OCI-LY7 (cell line): Measurements from ENCODE around the gene RNF224. TPM values are rescaled to one million over a fixed set of nuclear protein-coding genes. Genes with fewer than 3 reads are reported as not detected.

Source experiments
- BruUV-seq: library from RNA; stranded (reverse); fragments of 400-500 nt; replicated peaks from 2 replicates; lab custom pipeline; 2021; lab: Mats Ljungman, UMichigan
- CTCF ChIA-PET: fragments of 300-600 bp; sonication (Branson Sonifier 250); formaldehyde crosslinking; loops from one replicate; lab custom pipeline; 2022; ENCODE audit warnings: antibody characterized with exemption; ENCODE audit not compliant: unreplicated experiment; lab: Charles Lee
- POLR2A ChIA-PET: fragments of 300-600 bp; sonication (Branson Sonifier 250); formaldehyde crosslinking; loops from one replicate; lab custom pipeline; 2022; ENCODE audit warnings: antibody characterized with exemption; lab: Charles Lee
- DNase-seq: peaks from one replicate; pipeline ENCODE4 v3.0.0-alpha.2; 2015; ENCODE audit warnings: low spot score
- H2AFZ ChIP-seq: fragments of 200-600 bp; sonication (generic), shearing (Covaris generic); 2 replicates; pipeline ENCODE4 v1.6.1; 2014; ENCODE audit warnings: mild to moderate bottlenecking, antibody characterized with exemption, low read length, moderate library complexity
- H3K27ac ChIP-seq: fragments of 200-600 bp; sonication (generic); 2 replicates; pipeline ENCODE4 v1.5.1; 2014; ENCODE audit warnings: mixed run types, low read depth, mild to moderate bottlenecking, moderate library complexity, low read length, inconsistent platforms; ENCODE audit not compliant: poor library complexity, severe bottlenecking
- H3K36me3 ChIP-seq: fragments of 200-600 bp; sonication (generic); 2 replicates; pipeline ENCODE4 v1.6.1; 2014; ENCODE audit warnings: mild to moderate bottlenecking, antibody characterized with exemption, low read length, moderate library complexity, mixed read lengths; ENCODE audit not compliant: insufficient read depth
- H3K4me1 ChIP-seq: fragments of 200-600 bp; sonication (generic); 2 replicates; pipeline ENCODE4 v1.5.1; 2014; ENCODE audit warnings: mild to moderate bottlenecking, low read length; ENCODE audit not compliant: insufficient read depth, poor library complexity, severe bottlenecking
- H3K4me2 ChIP-seq: fragments of 200-600 bp; sonication (generic); 2 replicates; pipeline ENCODE4 v1.6.1; 2014; ENCODE audit warnings: mild to moderate bottlenecking, low read length
- H3K4me3 ChIP-seq: fragments of 200-600 bp; sonication (generic); 2 replicates; pipeline ENCODE4 v1.5.1; 2014; ENCODE audit warnings: mild to moderate bottlenecking, low read depth, low read length; ENCODE audit not compliant: poor library complexity, severe bottlenecking
- H3K79me2 ChIP-seq: fragments of 200-600 bp; sonication (generic); 2 replicates; pipeline ENCODE4 v1.6.1; 2016; ENCODE audit warnings: low read depth, mild to moderate bottlenecking, low read length, moderate library complexity, mixed read lengths; ENCODE audit not compliant: insufficient read depth
- H3K9me2 ChIP-seq: fragments of 200-600 bp; sonication (generic); 2 replicates; pipeline ENCODE4 v1.6.1; 2016; ENCODE audit warnings: mild to moderate bottlenecking, low read length, mixed read lengths; ENCODE audit not compliant: insufficient read depth
- H3K9me3 ChIP-seq: fragments of 200-600 bp; sonication (generic); 2 replicates; pipeline ENCODE4 v1.6.1; 2014; ENCODE audit warnings: mild to moderate bottlenecking, mixed run types, low read length, mixed read lengths
- H4K20me1 ChIP-seq: fragments of 200-600 bp; sonication (generic); 2 replicates; pipeline ENCODE4 v1.6.1; 2014; ENCODE audit warnings: mild to moderate bottlenecking, antibody characterized with exemption, low read length, moderate library complexity, mixed read lengths; ENCODE audit not compliant: insufficient read depth
- EZH2phosphoT487 ChIP-seq: fragments of 200-600 bp; sonication (generic); IDR thresholded peaks from 2 replicates; pipeline ENCODE4 v1.6.1; 2018; ENCODE audit warnings: low read depth, borderline replicate concordance, mild to moderate bottlenecking, mixed run types, antibody characterized with exemption, low read length, moderate library complexity, mixed read lengths
- intact Hi-C: fragments of 100-400 bp; cut with micrococcal nuclease; formaldehyde crosslinking; loops from one replicate; pipeline ENCODE4 v1.10.0; 2022; ENCODE audit not compliant: unreplicated experiment
- total RNA-seq, 2 experiments: library from RNA; depleted of rRNA in 1 of 2; stranded (reverse); fragments of >200 nt in 1 of 2; shearing (Covaris generic) in 1 of 2; gene quantifications; 2 replicates each; pipeline ENCODE4 v1.2.3, GENCODE V29; 2014 to 2022
- TF ChIP-seq, protein P1 (sequence below): fragments of 200-600 bp; sonication (generic); conservative IDR thresholded peaks from 2 replicates; pipeline ENCODE4 v1.5.1; 2014; ENCODE audit warnings: mild to moderate bottlenecking, antibody characterized with exemption, low read length, moderate library complexity, mixed read lengths

The RNF224 gene
- total RNA-seq, 2 experiments from 2014 or later, result 0.13 to 0.30 TPM

DNA sequence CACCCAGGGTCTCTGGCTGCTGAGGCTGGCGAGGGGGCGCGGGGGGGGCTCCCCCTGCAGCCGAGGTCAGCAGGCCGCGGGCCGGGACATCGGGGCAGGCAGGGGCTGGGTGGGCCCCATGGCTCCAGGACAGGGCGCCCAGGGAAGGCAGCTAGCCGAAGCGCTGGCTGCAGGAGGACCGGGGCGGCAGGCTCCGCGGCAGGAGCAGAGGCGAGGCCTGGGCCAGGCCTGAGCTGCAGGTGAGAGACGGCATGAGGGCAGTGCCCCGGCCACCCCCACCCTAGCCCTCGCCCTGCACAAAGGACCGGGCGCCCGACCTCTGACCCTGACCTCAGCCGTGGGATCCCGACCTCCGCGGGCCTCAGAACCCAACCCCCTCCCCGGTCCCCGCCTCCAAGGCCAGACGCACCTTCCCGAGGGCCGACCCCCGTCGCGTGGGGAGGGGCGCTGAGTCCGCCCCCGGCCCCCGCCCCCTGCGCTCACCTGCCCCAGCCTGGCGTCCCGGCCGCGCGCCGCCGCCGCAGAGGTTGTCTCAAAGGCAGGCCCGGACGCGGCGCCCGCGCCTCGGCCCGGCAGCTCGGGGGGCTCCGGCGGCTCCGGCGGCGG lies 5.7 kb upstream of the RNF224 start:
- Histone ChIP-seq H3K79me2 (no peaks in the 10 kb centered on the region), H3K27ac (no peak overlapping the region), H3K9me3 (no peaks in the 10 kb centered on the region), H3K4me3 (peak overlapping the region; percentile 30), H3K9me2 (no peaks in the 10 kb centered on the region), H3K4me1 (peaks cover 23% of the 10 kb centered on the region), H2AFZ (no peak overlapping the region), H4K20me1 (no peaks in the 10 kb centered on the region), H3K36me3 (peaks cover 21% of the 10 kb centered on the region; the same call in 1 of the 2 replicates), H3K4me2 (peak overlapping the region; percentile 55)
- no peak for DNase-seq
- CTCF ChIA-PET, result no interaction called here
- POLR2A ChIA-PET, result no interaction called here
- TF ChIP-seq, protein P1, sequence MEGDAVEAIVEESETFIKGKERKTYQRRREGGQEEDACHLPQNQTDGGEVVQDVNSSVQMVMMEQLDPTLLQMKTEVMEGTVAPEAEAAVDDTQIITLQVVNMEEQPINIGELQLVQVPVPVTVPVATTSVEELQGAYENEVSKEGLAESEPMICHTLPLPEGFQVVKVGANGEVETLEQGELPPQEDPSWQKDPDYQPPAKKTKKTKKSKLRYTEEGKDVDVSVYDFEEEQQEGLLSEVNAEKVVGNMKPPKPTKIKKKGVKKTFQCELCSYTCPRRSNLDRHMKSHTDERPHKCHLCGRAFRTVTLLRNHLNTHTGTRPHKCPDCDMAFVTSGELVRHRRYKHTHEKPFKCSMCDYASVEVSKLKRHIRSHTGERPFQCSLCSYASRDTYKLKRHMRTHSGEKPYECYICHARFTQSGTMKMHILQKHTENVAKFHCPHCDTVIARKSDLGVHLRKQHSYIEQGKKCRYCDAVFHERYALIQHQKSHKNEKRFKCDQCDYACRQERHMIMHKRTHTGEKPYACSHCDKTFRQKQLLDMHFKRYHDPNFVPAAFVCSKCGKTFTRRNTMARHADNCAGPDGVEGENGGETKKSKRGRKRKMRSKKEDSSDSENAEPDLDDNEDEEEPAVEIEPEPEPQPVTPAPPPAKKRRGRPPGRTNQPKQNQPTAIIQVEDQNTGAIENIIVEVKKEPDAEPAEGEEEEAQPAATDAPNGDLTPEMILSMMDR, result no peak
- no TSS peak for BruUV-seq
- intact Hi-C loops, result loop anchor here (2.0 kb wide), 2 partner anchors 21 to 33 kb away; partner anchors contain the start of genes ANAPC2, SSNA1 and TPRN

DNA sequence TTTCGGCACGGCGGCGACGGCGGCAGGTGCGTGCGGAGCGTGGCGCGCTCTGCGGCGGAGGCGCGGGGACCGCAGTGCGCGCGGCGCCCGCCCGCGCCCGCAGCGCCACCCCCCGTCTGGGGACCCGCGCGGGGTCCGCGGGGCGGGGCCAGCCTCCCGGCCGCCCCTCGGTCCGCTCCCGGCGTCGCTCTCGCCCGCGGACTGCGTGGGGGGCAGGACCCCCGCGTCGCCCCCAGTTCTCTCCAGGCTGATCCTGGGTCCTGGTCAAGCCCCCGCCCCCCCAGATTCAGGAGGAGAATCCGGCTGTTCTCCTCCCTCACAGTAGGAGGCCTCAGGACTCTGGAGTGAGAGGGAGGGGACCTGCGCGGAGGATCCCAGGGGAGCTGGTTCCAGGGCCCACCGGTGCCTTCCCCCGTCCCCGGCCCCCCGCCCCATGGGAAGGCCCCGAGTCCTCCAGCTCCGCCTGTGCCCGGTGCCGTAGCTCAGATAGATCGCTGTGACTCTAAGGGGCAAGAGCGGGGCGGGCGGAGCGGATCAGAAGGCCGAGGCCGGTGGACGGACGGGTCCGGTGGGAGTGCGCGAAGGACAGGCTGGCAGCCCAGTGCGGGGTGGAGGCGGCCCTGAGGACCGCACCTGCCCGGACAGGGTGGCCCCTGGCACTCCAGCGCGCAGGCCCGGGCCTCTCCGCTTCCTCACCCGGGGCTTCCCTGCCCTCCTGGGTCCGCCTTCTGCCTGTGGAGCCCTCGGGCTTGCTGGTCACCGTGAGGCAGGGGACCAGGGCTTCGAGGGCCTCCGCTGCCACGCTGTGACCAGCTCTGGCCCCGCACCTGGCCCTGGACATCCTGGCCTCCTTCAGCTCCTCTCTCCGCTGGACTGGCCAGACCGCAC lies 4.9 kb upstream of the RNF224 start, which contains the start of gene RNF208:
TSS of gene RNF208 (minus strand) at position 51 of the 888 bp plus-strand sequence. CDS start 1,028 bp downstream, outside the sequence.
- BruUV-seq, result no TSS peak
- TF ChIP-seq, protein P1, result no peak
- TF ChIP-seq EZH2phosphoT487, result no peak
- Histone ChIP-seq H4K20me1 (no peaks in the 10 kb centered on the region), H3K27ac (peak within 1 kb of the TSS; percentile 27), H3K4me2 (peak within 1 kb of the TSS; percentile 98), H3K9me3 (no peaks in the 10 kb centered on the region), H3K4me1 (peaks cover 25% of the 10 kb centered on the region), H2AFZ (no peak within 1 kb of the TSS), H3K9me2 (no peaks in the 10 kb centered on the region), H3K4me3 (peak within 1 kb of the TSS; percentile 91), H3K79me2 (no peaks in the 10 kb centered on the region), H3K36me3 (peaks cover 16% of the 10 kb centered on the region; the same call in 1 of the 2 replicates)
- ChIA-PET POLR2A (interaction anchor here (0.6 to 1.6 kb wide), 6 partner anchors 15 to 287 kb away, joined by 3 to 5 read pairs (median 4); partner anchors contain the start of gene TUBB4B), CTCF (no interaction called here)
- no peak for DNase-seq
- intact Hi-C loops, result loop anchor here (1.0 to 2.0 kb wide), 5 partner anchors 22 to 176 kb away; partner anchors contain the start of genes ANAPC2, NPDC1, SSNA1 and TPRN
